GM23338 (cell line): Measurements from ENCODE around the gene GFRA4. TPM values are rescaled to one million over a fixed set of nuclear protein-coding genes. Genes with fewer than 3 reads are reported as not detected.

Source experiments
- ATAC-seq: fragments of 200-7000 bp; cut with Tn5 transposase; 3 replicates; pipeline ENCODE4 v1.9.1; 2020
- DNase-seq: peaks from one replicate; pipeline ENCODE4 v3.0.0-alpha.2; 2015; ENCODE audit warnings: low spot score
- H2AFZ ChIP-seq: fragments of 200-600 bp; sonication (generic); 2 replicates; pipeline ENCODE4 v1.8.0; 2016; ENCODE audit warnings: antibody characterized with exemption, mild to moderate bottlenecking, moderate library complexity
- H3F3A ChIP-seq: fragments of 200-600 bp; sonication (generic); replicated peaks from 2 replicates; pipeline ENCODE4 v1.8.0; 2017; ENCODE audit warnings: antibody characterized with exemption, mixed run types, low read depth
- H3K27ac ChIP-seq: fragments of 200-600 bp; sonication (generic); 2 replicates; pipeline ENCODE4 v1.6.1; 2016; ENCODE audit warnings: low read depth
- H3K27me3 ChIP-seq: fragments of 200-600 bp; sonication (generic); 2 replicates; pipeline ENCODE4 v1.8.0; 2016; ENCODE audit warnings: mild to moderate bottlenecking, mixed run types, moderate library complexity; ENCODE audit not compliant: insufficient read depth
- H3K36me3 ChIP-seq: fragments of 200-600 bp; sonication (generic); 2 replicates; pipeline ENCODE4 v1.8.0; 2016; ENCODE audit warnings: mild to moderate bottlenecking; ENCODE audit not compliant: insufficient read depth
- H3K4me1 ChIP-seq: fragments of 200-600 bp; sonication (generic); 2 replicates; pipeline ENCODE4 v1.8.0; 2016; ENCODE audit warnings: mild to moderate bottlenecking, moderate library complexity; ENCODE audit not compliant: insufficient read depth
- H3K4me2 ChIP-seq: fragments of 200-600 bp; sonication (generic); 2 replicates; pipeline ENCODE4 v1.7.1; 2017; ENCODE audit warnings: mixed run types
- H3K4me3 ChIP-seq: fragments of 200-600 bp; sonication (generic); 2 replicates; pipeline ENCODE4 v1.6.1; 2016; ENCODE audit warnings: mixed run types
- H3K79me2 ChIP-seq: fragments of 200-600 bp; sonication (generic); replicated peaks from 2 replicates; pipeline ENCODE4 v1.8.0; 2017; ENCODE audit warnings: mild to moderate bottlenecking; ENCODE audit not compliant: insufficient read depth
- H3K9me2 ChIP-seq: fragments of 200-600 bp; sonication (generic); 2 replicates; pipeline ENCODE4 v1.8.0; 2017; ENCODE audit not compliant: insufficient read depth
- H4K20me1 ChIP-seq: fragments of 200-600 bp; sonication (generic); replicated peaks from 2 replicates; pipeline ENCODE4 v1.8.0; 2017; ENCODE audit warnings: mild to moderate bottlenecking; ENCODE audit not compliant: insufficient read depth
- H3K27ac Mint-ChIP-seq: 2 replicates; pipeline ENCODE4 v1.8.0; 2020; ENCODE audit warnings: inconsistent platforms, mild to moderate bottlenecking, moderate library complexity, mixed read lengths
- H3K27me3 Mint-ChIP-seq: 3 replicates; pipeline ENCODE4 v1.8.0; 2022; ENCODE audit warnings: low read depth, mild to moderate bottlenecking, moderate library complexity, mixed read lengths, inconsistent platforms; ENCODE audit not compliant: insufficient read depth, poor library complexity
- H3K36me3 Mint-ChIP-seq: 3 replicates; pipeline ENCODE4 v1.8.0; 2021; ENCODE audit warnings: low read depth, mild to moderate bottlenecking, inconsistent platforms, moderate library complexity, mixed read lengths
- H3K4me1 Mint-ChIP-seq: 3 replicates; pipeline ENCODE4 v1.8.0; 2020; ENCODE audit warnings: mild to moderate bottlenecking, inconsistent platforms, mixed read lengths
- H3K4me3 Mint-ChIP-seq: 3 replicates; pipeline ENCODE4 v1.8.0; 2021; ENCODE audit warnings: moderate library complexity, mild to moderate bottlenecking, inconsistent platforms, mixed read lengths
- H3K9me3 Mint-ChIP-seq: 3 replicates; pipeline ENCODE4 v1.8.0; 2020; ENCODE audit warnings: moderate library complexity, mild to moderate bottlenecking, inconsistent platforms, mixed read lengths
- ETS1 ChIP-seq: IDR thresholded peaks from 2 replicates; pipeline ENCODE4 v1.6.1; 2016; ENCODE audit warnings: antibody characterized with exemption
- EZH2phosphoT487 ChIP-seq: fragments of 200-600 bp; sonication (generic); IDR thresholded peaks from one replicate; pipeline ENCODE4 v1.8.1; 2018; ENCODE audit warnings: antibody characterized with exemption; ENCODE audit not compliant: unreplicated experiment
- NANOG ChIP-seq: IDR thresholded peaks from 2 replicates; pipeline ENCODE4 v1.6.1; 2016; ENCODE audit warnings: antibody characterized with exemption, borderline replicate concordance
- REST ChIP-seq: IDR thresholded peaks from one replicate; pipeline ENCODE4 v1.6.1; 2018; ENCODE audit warnings: antibody characterized with exemption; ENCODE audit not compliant: unreplicated experiment
- ZNF462 ChIP-seq: fragments of 250-450 bp; sonication (Bioruptor Pico); IDR thresholded peaks from 2 replicates; pipeline ENCODE4 v1.5.0; 2020; ENCODE audit warnings: mild to moderate bottlenecking, moderate library complexity
- polyA plus RNA-seq: library from polyadenylated mRNA; unstranded; fragments of >200 nt; fragmentation: Nextera tagmentation; extraction: Ambion mirVana; gene quantifications from 2 replicates; pipeline ENCODE4 v1.2.1, GENCODE V29; 2016
- total RNA-seq: library from RNA; depleted of rRNA; stranded (reverse); fragments of >200 nt; shearing (Covaris generic); gene quantifications from 2 replicates; pipeline ENCODE4 v1.2.3, GENCODE V29; 2014
- TF ChIP-seq, protein P1 (sequence below), 2 experiments: fragments of 200-600 bp in 1 of 2; sonication (generic) in 1 of 2; conservative IDR thresholded peaks; 2 replicates each; pipeline versions ENCODE4 v1.5.1 to v1.6.1; 2016 to 2017; ENCODE audit warnings: antibody characterized with exemption in 2 of 2, low read depth in 2 of 2, mild to moderate bottlenecking in 2 of 2, moderate library complexity in 1 of 2

Gene GFRA4
- total and polyA plus RNA-seq, 2 experiments from 2014 or later: not detected

GRCh38 chr20:3659492-3660261 is 3.5 kb downstream of the GFRA4 start (continued):
- TF ChIP-seq, protein P1, sequence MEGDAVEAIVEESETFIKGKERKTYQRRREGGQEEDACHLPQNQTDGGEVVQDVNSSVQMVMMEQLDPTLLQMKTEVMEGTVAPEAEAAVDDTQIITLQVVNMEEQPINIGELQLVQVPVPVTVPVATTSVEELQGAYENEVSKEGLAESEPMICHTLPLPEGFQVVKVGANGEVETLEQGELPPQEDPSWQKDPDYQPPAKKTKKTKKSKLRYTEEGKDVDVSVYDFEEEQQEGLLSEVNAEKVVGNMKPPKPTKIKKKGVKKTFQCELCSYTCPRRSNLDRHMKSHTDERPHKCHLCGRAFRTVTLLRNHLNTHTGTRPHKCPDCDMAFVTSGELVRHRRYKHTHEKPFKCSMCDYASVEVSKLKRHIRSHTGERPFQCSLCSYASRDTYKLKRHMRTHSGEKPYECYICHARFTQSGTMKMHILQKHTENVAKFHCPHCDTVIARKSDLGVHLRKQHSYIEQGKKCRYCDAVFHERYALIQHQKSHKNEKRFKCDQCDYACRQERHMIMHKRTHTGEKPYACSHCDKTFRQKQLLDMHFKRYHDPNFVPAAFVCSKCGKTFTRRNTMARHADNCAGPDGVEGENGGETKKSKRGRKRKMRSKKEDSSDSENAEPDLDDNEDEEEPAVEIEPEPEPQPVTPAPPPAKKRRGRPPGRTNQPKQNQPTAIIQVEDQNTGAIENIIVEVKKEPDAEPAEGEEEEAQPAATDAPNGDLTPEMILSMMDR (conservative IDR thresholded peaks at IDR 0.05; ENCODE audit: low read depth in 2 of 2): peak; percentile 16 to 36; a peak in 2 of 4 replicates

- Histone ChIP-seq H3K79me2 (no peaks in the 10 kb centered on the region), H3K36me3 (no peaks in the 10 kb centered on the region), H3K27ac (no peak overlapping the region), H3K27me3 (peaks cover 49% of the 10 kb centered on the region), H3K4me2 (no peak overlapping the region), H2AFZ (no peak overlapping the region), H3F3A (no peaks in the 10 kb centered on the region), H3K4me3 (no peak overlapping the region), H3K9me2 (no peaks in the 10 kb centered on the region), H4K20me1 (no peaks in the 10 kb centered on the region), H3K4me1 (no peaks in the 10 kb centered on the region)
- Mint-ChIP-seq H3K27ac (no peak overlapping the region), H3K36me3 (no peaks in the 10 kb centered on the region), H3K4me3 (no peak overlapping the region), H3K4me1 (peaks cover 11% of the 10 kb centered on the region), H3K9me3 (no peaks in the 10 kb centered on the region; the same call in 2 of the 3 replicates), H3K27me3 (peaks cover 47% of the 10 kb centered on the region)
- DNase-seq: no peak
- ATAC-seq: no peak
- no peak for TF ChIP-seq NANOG
- no peak for TF ChIP-seq ZNF462 (CRISPR knock-in tag)
- TF ChIP-seq ETS1: no peak
- no peak for TF ChIP-seq REST
- TF ChIP-seq, protein P1 (conservative IDR thresholded peaks at IDR 0.05; ENCODE audit: low read depth in 2 of 2): no peak
- no peak for TF ChIP-seq EZH2phosphoT487
Measured at GRCh38 chr20:3658716-3659491, 4.3 kb downstream of the GFRA4 start.
